ENCODE data around the gene WDFY2. TPM values are rescaled to one million over a fixed set of nuclear protein-coding genes. Genes with fewer than 3 reads are reported as not detected.

Gene WDFY2
- total and polyA plus RNA-seq, 10 of the 15 experiments (the other 5 are each of a cell fraction or from before 2014, with no cell fraction given): 2.1 to 13.0 (median 8.1) TPM

- intact Hi-C loops (cut with micrococcal nuclease; ENCODE audit: unreplicated experiment): no loop called here
- no peak for DNase-seq (ENCODE audit: low read depth, low spot score)
- H3K9ac ChIP-seq (ENCODE audit: control insufficient read depth, insufficient read depth, low read length): no peak overlapping the region
- ChIA-PET CTCF (interaction anchor here (1.4 kb wide), 2 partner anchors 123 to 220 kb away, joined by 4 to 5 read pairs; no protein-coding TSS in a partner anchor), SMC1A (ENCODE audit: uncharacterized antibody, unreplicated experiment) (no interaction called here), POLR2A (no interaction called here), RAD21 (ENCODE audit: unreplicated experiment) (no interaction called here)
- no TSS peak for BruUV-seq (replicated peaks)
- no peak for TF ChIP-seq JUND (IDR thresholded peaks at IDR 0.05; ENCODE audit: low read depth, low read length)
- TF ChIP-seq IRF4 (IDR thresholded peaks at IDR 0.05; ENCODE audit: low read depth, low read length): no peak
- TF ChIP-seq, protein P1, sequence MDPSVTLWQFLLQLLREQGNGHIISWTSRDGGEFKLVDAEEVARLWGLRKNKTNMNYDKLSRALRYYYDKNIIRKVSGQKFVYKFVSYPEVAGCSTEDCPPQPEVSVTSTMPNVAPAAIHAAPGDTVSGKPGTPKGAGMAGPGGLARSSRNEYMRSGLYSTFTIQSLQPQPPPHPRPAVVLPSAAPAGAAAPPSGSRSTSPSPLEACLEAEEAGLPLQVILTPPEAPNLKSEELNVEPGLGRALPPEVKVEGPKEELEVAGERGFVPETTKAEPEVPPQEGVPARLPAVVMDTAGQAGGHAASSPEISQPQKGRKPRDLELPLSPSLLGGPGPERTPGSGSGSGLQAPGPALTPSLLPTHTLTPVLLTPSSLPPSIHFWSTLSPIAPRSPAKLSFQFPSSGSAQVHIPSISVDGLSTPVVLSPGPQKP (IDR thresholded peaks at IDR 0.05; ENCODE audit: low read depth, low read length): no peak
- TF ChIP-seq TCF3 (IDR thresholded peaks at IDR 0.05; ENCODE audit: borderline replicate concordance, insufficient read depth, low read depth, low read length): no peak
- TF ChIP-seq IKZF1 (conservative IDR thresholded peaks at IDR 0.05): no peak
- no peak for TF ChIP-seq BHLHE40 (IDR thresholded peaks at IDR 0.05; ENCODE audit: borderline replicate concordance in 1 of 2, low read depth in 2 of 2, low read length in 1 of 2)
- TF ChIP-seq, protein P2, sequence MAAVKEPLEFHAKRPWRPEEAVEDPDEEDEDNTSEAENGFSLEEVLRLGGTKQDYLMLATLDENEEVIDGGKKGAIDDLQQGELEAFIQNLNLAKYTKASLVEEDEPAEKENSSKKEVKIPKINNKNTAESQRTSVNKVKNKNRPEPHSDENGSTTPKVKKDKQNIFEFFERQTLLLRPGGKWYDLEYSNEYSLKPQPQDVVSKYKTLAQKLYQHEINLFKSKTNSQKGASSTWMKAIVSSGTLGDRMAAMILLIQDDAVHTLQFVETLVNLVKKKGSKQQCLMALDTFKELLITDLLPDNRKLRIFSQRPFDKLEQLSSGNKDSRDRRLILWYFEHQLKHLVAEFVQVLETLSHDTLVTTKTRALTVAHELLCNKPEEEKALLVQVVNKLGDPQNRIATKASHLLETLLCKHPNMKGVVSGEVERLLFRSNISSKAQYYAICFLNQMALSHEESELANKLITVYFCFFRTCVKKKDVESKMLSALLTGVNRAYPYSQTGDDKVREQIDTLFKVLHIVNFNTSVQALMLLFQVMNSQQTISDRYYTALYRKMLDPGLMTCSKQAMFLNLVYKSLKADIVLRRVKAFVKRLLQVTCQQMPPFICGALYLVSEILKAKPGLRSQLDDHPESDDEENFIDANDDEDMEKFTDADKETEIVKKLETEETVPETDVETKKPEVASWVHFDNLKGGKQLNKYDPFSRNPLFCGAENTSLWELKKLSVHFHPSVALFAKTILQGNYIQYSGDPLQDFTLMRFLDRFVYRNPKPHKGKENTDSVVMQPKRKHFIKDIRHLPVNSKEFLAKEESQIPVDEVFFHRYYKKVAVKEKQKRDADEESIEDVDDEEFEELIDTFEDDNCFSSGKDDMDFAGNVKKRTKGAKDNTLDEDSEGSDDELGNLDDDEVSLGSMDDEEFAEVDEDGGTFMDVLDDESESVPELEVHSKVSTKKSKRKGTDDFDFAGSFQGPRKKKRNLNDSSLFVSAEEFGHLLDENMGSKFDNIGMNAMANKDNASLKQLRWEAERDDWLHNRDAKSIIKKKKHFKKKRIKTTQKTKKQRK (IDR thresholded peaks at IDR 0.05; ENCODE audit: low read depth, low read length): no peak
- TF ChIP-seq RBBP5 (conservative IDR thresholded peaks at IDR 0.05): no peak
- TF ChIP-seq ZZZ3 (IDR thresholded peaks at IDR 0.05; ENCODE audit: control insufficient read depth, insufficient read length, low read depth): no peak
- TF ChIP-seq, protein P3, sequence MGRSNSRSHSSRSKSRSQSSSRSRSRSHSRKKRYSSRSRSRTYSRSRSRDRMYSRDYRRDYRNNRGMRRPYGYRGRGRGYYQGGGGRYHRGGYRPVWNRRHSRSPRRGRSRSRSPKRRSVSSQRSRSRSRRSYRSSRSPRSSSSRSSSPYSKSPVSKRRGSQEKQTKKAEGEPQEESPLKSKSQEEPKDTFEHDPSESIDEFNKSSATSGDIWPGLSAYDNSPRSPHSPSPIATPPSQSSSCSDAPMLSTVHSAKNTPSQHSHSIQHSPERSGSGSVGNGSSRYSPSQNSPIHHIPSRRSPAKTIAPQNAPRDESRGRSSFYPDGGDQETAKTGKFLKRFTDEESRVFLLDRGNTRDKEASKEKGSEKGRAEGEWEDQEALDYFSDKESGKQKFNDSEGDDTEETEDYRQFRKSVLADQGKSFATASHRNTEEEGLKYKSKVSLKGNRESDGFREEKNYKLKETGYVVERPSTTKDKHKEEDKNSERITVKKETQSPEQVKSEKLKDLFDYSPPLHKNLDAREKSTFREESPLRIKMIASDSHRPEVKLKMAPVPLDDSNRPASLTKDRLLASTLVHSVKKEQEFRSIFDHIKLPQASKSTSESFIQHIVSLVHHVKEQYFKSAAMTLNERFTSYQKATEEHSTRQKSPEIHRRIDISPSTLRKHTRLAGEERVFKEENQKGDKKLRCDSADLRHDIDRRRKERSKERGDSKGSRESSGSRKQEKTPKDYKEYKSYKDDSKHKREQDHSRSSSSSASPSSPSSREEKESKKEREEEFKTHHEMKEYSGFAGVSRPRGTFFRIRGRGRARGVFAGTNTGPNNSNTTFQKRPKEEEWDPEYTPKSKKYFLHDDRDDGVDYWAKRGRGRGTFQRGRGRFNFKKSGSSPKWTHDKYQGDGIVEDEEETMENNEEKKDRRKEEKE (IDR thresholded peaks at IDR 0.05): no peak
- 26% methylated on average over 4 of the region's 4 CpGs for WGBS (ENCODE audit: insufficient coverage, insufficient replicate concordance, low lambda C conversion rate, missing lambda C conversion rate)
- no peaks in the 10 kb centered on the region for H3K36me3 ChIP-seq (ENCODE audit: control insufficient read depth in 2 of 2, insufficient read depth in 2 of 2, low read length in 1 of 2)
- no peak for ATAC-seq
- H3K4me2 ChIP-seq (ENCODE audit: control insufficient read depth, insufficient read depth): no peak overlapping the region
- H3K4me3 ChIP-seq: no peak overlapping the region
- H3K4me1 ChIP-seq (ENCODE audit: control insufficient read depth, insufficient read depth, low read length): peaks cover 4% of the 10 kb centered on the region; the same call in 1 of the 2 replicates
- no peaks in the 10 kb centered on the region for H4K20me1 ChIP-seq (ENCODE audit: control insufficient read depth, insufficient read depth)
- no peak for FAIRE-seq
- in situ Hi-C loops (cut with MboI): no loop called here
- no peaks in the 10 kb centered on the region for H3K27me3 ChIP-seq (replicated peaks in 1 of 2; ENCODE audit: control insufficient read depth in 2 of 2, insufficient read depth in 2 of 2, low read length in 1 of 2)
- H2AFZ ChIP-seq (ENCODE audit: control insufficient read depth, low read depth, low read length): no peak overlapping the region
- no peaks in the 10 kb centered on the region for H3K9me3 ChIP-seq (replicated peaks; ENCODE audit: control insufficient read depth, insufficient read depth, low read length)
- H3K27ac ChIP-seq (ENCODE audit: control insufficient read depth, insufficient read depth): no peak overlapping the region
- H3K79me2 ChIP-seq (ENCODE audit: control insufficient read depth, insufficient read depth, low read length): no peaks in the 10 kb centered on the region
Observed at GRCh38 chr13:51577690-51578089, 6.6 kb upstream of the WDFY2 start.

Measured in GM12878 (cell line).